Amniotic epithelial cell (primary cell): Measurements from ENCODE around the gene YAF2.

Experiments
- DNase-seq: peaks from one replicate; pipeline ENCODE4 v3.0.0-alpha.2; 2010; ENCODE audit warnings: low read depth

YAF2 gene, protein sequence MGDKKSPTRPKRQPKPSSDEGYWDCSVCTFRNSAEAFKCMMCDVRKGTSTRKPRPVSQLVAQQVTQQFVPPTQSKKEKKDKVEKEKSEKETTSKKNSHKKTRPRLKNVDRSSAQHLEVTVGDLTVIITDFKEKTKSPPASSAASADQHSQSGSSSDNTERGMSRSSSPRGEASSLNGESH

GRCh38 chr12:42238240-42239140 is at the start of gene YAF2:
YAF2 (minus strand) TSS chr12:42238248; CDS start chr12:42238180, 68 bp downstream.
- peak; percentile 82 for DNase-seq

DNA sequence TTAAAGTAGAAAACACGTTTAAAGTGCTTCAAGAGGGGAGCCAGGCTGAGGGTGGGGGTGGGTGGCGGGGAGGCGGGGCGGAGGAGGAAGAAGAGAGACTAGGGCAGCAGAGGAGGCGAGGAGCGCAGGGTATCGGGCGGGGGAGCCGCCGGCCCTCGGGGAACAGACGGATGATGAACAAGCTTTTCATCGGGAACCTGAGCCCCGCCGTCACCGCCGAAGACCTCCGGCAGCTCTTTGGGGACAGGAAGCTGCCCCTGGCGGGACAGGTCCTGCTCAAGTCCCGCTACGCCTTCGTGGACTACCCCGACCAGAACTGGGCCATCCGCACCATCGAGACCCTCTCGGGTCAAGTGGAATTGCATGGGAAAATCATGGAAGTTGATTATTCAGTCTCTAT is 48.7 kb upstream of the YAF2 start:
- no peak for DNase-seq

DNA sequence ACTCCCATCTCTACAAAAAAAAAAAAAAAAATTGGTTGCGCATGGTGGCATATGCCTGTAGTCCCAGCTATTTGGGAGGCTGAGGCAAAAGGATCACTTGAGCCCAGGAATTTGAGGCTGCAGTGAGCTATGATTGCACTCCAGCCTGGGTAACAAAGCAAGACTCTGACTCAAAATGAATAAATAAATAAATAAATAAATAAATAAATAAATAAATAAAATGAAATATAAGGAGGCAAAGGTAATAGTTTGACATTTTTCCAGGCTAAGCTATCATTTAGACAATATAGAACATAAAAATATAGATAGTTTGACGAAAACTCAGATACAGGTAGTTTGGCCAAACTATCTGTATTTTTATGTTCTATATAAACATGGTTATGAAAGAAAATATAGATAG is 47.4 kb upstream of the YAF2 start:
- no peak for DNase-seq

DNA sequence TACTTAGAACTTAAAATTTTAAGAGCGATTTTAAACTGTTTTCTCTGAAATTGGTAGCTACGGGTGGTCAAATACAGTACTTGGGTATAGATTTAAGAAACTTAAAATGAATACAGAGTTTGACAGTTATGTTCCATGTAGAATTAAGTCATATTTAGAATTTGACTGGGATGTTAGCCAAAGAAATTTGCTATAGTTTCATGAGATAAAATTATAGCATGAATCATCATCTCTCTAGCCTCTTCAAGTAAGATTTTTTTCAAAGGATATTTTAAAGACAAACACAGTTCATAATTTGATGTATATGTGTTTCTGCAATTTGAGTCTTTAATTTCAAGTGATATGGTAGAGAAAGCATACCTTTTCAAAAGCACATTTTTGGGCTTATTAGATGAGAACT is 46.8 kb upstream of the YAF2 start:
- DNase-seq = peak; percentile 16

GRCh38 chr12:42284157-42284556 is 46.1 kb upstream of the YAF2 start:
- DNase-seq = no peak

DNA sequence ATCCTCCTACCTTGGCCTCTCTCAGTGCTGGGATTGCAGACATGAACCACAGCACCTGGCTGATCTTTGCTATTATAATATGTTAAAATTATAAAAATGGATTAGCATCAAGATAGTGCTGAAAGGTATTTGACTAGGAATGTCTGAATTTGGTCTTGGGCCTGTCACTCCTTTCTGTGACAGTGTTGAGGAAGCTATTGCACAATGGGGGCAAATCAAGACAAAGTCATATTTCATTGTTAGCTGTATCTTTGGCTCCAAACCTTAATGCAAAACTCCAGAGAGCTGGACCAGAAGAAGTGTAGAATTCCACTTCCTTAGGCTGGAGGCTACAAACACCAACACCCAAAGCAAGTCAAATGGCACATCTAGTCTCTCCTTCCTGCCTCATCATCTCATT is 45.7 kb upstream of the YAF2 start:
- no peak for DNase-seq

DNA sequence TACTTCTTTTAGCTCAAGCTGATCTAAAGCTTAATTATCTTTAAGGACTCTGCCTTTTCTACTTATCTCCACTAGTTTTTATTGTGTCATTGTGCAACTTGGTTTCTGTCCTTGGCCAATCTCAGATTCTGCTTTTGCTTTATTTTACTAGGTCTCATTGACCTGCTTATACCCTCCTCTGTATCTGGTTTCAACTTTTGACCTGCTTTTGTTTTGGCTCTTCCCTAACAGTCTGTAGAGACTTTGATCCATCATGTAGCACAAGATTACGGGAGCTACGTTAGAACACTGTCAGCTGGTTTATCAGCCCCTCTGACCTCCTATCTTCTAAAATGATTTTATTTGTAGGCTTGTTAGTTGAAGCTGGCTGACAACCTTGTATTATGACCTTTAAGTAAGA is 44.2 kb upstream of the YAF2 start:
- no peak for DNase-seq

DNA sequence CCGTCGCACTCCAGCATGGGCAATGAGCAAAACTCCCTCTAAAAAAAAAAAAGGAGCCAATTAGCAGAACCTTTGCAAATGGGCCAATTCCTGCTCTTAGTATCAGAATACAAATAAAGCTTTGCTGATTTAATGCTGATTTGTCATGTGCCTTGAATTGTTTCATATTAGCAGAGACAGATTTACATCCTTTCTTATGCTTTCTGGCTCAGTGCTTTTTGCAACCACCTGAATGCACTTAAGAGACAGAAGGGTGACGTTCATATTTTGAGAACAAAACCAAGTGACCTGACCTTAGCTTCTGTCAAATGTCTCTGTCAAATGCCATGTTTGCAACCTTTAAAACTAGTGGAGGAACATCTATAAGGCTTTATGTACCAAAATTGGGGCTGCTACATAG is 43.8 kb upstream of the YAF2 start:
- DNase-seq = no peak

DNA sequence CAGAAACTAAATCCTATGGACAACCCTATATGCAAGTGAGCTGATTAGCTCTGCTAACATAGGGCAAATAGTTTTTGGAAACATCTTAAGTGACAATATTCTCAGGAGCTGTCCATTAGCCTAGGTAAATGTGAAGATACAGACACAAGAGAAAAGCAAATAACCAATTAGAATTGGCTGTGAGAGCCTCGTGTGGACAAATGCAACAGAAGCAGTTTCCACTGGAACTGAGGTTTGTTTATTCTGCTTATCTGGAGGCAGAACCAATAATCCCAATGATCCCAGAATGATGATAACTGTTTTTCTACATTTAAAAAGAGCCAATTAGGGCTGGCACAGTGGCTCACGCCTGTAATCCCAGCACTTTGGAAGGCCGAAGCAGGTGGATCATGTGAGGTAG is 43.2 kb upstream of the YAF2 start:
- DNase-seq = no peak

GRCh38 chr12:42278128-42278510 is 40.1 kb upstream of the YAF2 start:
- no peak for DNase-seq

GRCh38 chr12:42277396-42278127 is 39.5 kb upstream of the YAF2 start:
- DNase-seq = no peak

GRCh38 chr12:42275499-42275898 is 37.5 kb upstream of the YAF2 start:
- DNase-seq = no peak

DNA sequence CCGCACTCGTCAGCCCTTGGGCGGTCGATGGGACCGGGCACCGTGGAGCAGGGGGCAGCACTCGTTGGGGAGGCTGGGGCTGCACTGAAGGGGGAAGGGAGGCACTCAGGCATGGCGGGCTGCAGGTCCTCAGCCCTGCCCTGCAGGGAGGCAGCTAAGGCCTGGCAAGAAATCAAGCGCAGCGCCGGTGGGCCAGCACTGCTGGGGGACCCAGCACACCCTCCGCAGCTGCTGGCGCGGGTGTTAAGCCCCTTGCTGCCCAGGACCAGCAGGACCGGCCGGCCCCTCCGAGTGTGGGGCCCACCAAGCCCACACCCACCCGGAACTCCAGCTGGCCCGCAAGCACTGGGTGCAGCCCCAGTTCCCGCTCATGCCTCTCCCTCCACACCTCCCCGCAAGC is 35.7 kb upstream of the YAF2 start:
- no peak for DNase-seq

- DNase-seq = no peak
These were observed 32.5 kb upstream of the YAF2 start for GRCh38 chr12:42270596-42270995.

DNA sequence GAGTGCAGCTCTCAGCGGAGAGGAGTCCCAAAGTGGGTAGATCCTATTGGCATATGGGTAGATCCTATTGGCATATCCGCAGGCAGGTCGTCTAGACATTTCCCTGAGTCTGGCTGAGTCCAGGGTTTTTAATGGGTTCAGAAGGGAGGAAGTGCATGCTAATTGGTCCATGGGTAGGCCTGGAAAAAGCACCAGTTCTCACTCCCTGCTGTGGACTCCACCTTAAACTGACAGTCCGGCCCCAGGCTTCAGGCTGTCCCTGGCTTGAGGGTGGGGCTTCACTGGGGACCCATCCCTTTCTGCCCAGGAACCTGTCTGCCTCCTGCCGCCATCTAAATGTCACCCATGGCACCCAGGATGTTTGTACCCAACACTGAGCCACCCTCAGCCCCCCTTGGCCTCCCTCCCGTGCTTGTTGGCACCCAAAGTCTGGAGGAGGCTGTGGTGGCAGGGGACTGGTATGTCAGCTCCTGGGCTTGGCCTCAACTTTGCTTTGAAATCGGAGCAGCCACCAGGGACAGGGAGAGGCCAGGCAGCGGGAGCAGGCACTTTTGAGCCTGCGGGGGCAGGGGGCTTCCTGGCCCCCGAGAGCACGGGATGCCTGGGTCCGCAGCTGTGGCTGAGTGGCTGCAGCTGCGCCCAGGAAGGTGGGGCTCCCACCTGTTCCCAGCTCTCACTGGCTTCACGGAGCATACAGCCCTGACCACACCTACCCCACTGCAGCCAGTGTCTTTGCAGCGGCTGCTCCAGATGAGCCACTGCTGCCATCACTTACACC is 29.6 kb upstream of the YAF2 start:
- DNase-seq = no peak

GRCh38 chr12:42266579-42267230 is 28.7 kb upstream of the YAF2 start:
- no peak for DNase-seq

GRCh38 chr12:42262271-42262670 is 24.2 kb upstream of the YAF2 start:
- peak; percentile 14 for DNase-seq

- DNase-seq = no peak
These were observed 23.7 kb upstream of the YAF2 start for GRCh38 chr12:42261708-42262107.

DNA sequence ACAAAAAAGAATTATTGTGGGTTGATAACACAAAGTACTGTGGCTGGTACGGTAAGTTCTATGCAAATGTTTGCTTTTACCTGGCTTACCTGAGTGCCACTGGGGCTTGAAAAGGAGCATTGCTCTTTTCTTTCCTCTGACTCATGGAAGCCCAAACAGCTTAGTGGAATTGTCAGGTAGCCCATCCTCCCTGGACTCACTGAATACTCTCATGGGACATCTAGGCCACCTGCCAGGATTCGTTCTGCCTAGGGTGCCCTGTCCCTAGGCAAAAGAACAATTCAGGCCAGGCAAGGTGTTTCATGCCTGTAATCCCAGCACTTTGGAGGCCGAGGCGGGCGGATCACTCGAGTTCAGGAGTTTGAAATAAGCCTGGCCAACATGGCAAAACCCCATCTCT is 22.5 kb upstream of the YAF2 start:
- no peak for DNase-seq

GRCh38 chr12:42259699-42260098 is 21.7 kb upstream of the YAF2 start:
- no peak for DNase-seq

DNA sequence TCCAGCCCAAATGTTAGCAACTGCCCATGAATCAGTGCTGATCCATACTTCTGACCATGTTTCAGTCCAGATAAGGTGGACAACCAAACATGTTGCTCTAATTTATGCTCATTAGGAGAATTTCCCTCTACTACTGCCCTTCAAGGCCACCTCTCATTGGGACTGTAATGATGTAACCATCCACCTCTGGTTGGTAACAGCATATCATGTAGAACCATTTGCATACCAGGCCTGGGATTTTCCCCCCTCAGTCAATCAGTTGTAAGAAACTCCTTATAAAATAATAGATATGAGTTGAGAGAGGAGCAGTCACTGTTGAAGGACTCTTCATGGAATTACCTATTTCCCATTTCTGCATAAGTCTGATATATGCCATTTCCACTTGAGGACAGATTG is 17.8 kb upstream of the YAF2 start:
- DNase-seq = no peak
